HG02798 (cell line): ENCODE measurements around the gene SCCPDH.
"Not testable (repeated sequence)": the region's sequence is repeated elsewhere in the genome, so short reads cannot be mapped to it uniquely, and the experiment has no call there.

Experiments
- ATAC-seq: cut with Tn5 transposase; IDR thresholded peaks from one replicate; pipeline ENCODE4 v1.9.1; 2021; ENCODE audit warnings: mild to moderate bottlenecking; ENCODE audit not compliant: unreplicated experiment, poor library complexity

The SCCPDH gene

GRCh38 chr1:246746155-246746554, 21.9 kb downstream of the SCCPDH start:
- ATAC-seq: not testable (repeated sequence)

- ATAC-seq: no peak
Observed at GRCh38 chr1:246748006-246748405, 23.8 kb downstream of the SCCPDH start.

GRCh38 chr1:246748867-246749266, 24.7 kb downstream of the SCCPDH start:
- ATAC-seq: no peak

GRCh38 chr1:246750752-246751151, 26.5 kb downstream of the SCCPDH start:
- ATAC-seq: no peak

GRCh38 chr1:246753670-246754535, 29.7 kb downstream of the SCCPDH start:
- ATAC-seq: peak; percentile 96

- ATAC-seq: no peak
Observed at GRCh38 chr1:246755419-246755818, 31.2 kb downstream of the SCCPDH start.

- no peak for ATAC-seq
Observed at GRCh38 chr1:246760422-246761347, 36.5 kb downstream of the SCCPDH start.

- no peak for ATAC-seq
Observed at GRCh38 chr1:246761396-246761795, 37.2 kb downstream of the SCCPDH start.

GRCh38 chr1:246765521-246765920, 41.3 kb downstream of the SCCPDH start:
- ATAC-seq: no peak

GRCh38 chr1:246768403-246769020, 44.3 kb downstream of the SCCPDH start:
- ATAC-seq: no peak

GRCh38 chr1:246769306-246769705, 45.1 kb downstream of the SCCPDH start:
- ATAC-seq: no peak

- ATAC-seq: no peak
Observed at GRCh38 chr1:246771366-246771765, 47.2 kb downstream of the SCCPDH start.

- no peak for ATAC-seq
Observed at GRCh38 chr1:246772686-246773085, 48.5 kb downstream of the SCCPDH start.

- peak; percentile 99 for ATAC-seq
Observed at GRCh38 chr1:246773213-246773641, 49.0 kb downstream of the SCCPDH start.

GRCh38 chr1:246775531-246776385, 51.5 kb downstream of the SCCPDH start:
- ATAC-seq: no peak

GRCh38 chr1:246776923-246777322, 52.7 kb downstream of the SCCPDH start:
- no peak for ATAC-seq

- ATAC-seq: no peak
Observed at GRCh38 chr1:246778663-246779062, 54.5 kb downstream of the SCCPDH start.

GRCh38 chr1:246779561-246780175, 55.5 kb downstream of the SCCPDH start:
- no peak for ATAC-seq

- no peak for ATAC-seq
Observed at GRCh38 chr1:246780264-246780663, 56.1 kb downstream of the SCCPDH start.
